Activated naive CD4-positive, alpha-beta T cell treated with anti-CD3 and anti-CD28 coated beads for 36 hours (primary cell): Measurements from ENCODE around the gene SSC4D. TPM values are rescaled to one million over a fixed set of nuclear protein-coding genes. Genes with fewer than 3 reads are reported as not detected.
"Not testable (repeated sequence)": the region's sequence is repeated elsewhere in the genome, so short reads cannot be mapped to it uniquely, and the experiment has no call there.

Source experiments
- CTCF ChIA-PET: fragments of 350-600 bp; sonication (Branson Sonifier 250); formaldehyde crosslinking; loops from one replicate; lab custom pipeline; 2021; ENCODE audit warnings: antibody characterized with exemption; lab: Charles Lee
- DNase-seq: peaks from one replicate; pipeline ENCODE4 v3.0.0-alpha.2; 2020
- H3K27ac Mint-ChIP-seq: one replicate; pipeline ENCODE4 v1.8.0; 2021; ENCODE audit warnings: mild to moderate bottlenecking, mixed read lengths
- H3K27me3 Mint-ChIP-seq: one replicate; pipeline ENCODE4 v1.8.0; 2021; ENCODE audit warnings: low read depth, mixed read lengths
- H3K36me3 Mint-ChIP-seq: one replicate; pipeline ENCODE4 v1.8.0; 2021; ENCODE audit warnings: low read depth, mixed read lengths
- H3K4me1 Mint-ChIP-seq: one replicate; pipeline ENCODE4 v1.8.0; 2021; ENCODE audit warnings: low read depth, mixed read lengths
- H3K4me3 Mint-ChIP-seq: one replicate; pipeline ENCODE4 v1.8.0; 2021; ENCODE audit warnings: mild to moderate bottlenecking, moderate library complexity, mixed read lengths
- H3K9me3 Mint-ChIP-seq: one replicate; pipeline ENCODE4 v1.8.0; 2021; ENCODE audit warnings: mixed read lengths
- intact Hi-C: fragments of 100-400 bp; cut with micrococcal nuclease; formaldehyde crosslinking; loops from one replicate; pipeline ENCODE4 v1.15.1; 2023
- total RNA-seq, 2 experiments: library from RNA; stranded (reverse); gene quantifications; one replicate each; pipeline ENCODE4 v1.2.3, GENCODE V29; 2021

The SSC4D gene
- total RNA-seq, 2 experiments from 2014 or later: 0.57 to 0.62 TPM

DNA sequence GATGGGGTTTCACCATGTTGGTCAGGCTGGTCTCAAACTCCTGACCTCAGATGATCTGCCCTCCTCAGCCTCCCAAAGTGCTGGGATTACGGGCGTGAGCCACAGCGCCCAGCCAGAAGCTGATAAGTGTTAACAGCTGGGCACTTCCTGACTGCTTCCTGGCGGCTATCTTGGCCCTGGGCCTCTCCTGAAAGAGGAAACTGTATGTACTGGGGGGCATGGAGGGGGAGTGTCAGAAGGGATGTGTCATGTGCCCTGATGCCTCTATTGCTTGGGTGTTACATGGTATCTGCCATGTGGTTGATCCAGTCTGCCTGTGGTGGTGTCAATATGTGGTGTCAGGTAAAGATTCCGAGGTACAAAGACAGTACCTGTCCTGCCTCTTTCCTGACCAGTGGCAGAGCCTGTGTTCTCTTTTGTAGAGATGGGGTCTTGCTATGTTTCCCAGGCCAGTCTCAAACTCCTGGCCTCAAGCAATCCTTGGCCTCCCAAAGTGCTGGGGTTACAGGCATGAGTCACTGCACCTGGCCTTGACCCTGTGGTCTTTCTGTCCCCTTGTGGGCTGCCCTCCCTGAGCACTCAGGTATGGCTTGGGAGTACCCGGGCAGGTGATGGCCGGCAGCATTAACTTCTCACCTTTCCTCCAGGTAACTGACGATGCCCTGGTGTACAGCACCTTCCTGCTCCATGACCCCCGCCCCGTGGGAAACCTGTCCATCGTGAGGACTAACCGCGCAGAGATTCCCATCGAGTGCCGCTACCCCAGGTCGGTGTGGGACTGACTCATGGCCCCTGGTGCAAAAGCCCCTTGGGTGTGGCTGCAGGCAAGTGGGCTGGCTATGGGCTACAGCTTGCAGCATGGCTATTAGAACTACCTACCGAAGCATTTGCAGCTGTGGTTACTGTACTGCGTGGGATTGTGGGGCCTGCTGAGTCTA lies 19.6 kb upstream of the SSC4D start:
- no peak for DNase-seq
- CTCF ChIA-PET: interaction anchor here (1.2 kb wide), 1 partner anchor 13 kb away, joined by 4 read pairs; no protein-coding TSS in a partner anchor
- H3K4me3 Mint-ChIP-seq: no peak overlapping the region
- intact Hi-C loops: no loop called here
- no peak overlapping the region for H3K27ac Mint-ChIP-seq
- no peaks in the 10 kb centered on the region for H3K27me3 Mint-ChIP-seq
- H3K36me3 Mint-ChIP-seq: no peaks in the 10 kb centered on the region
- H3K4me1 Mint-ChIP-seq: peaks cover 5% of the 10 kb centered on the region
- no peaks in the 10 kb centered on the region for H3K9me3 Mint-ChIP-seq

GRCh38 chr7:76428149-76428823 lies 18.8 kb upstream of the SSC4D start:
- CTCF ChIA-PET: interaction anchor here (0.6 to 1.2 kb wide), 4 partner anchors 10 to 24 kb away, joined by 3 to 4 read pairs (median 3); no protein-coding TSS in a partner anchor
- Mint-ChIP-seq H3K27ac (no peak overlapping the region), H3K27me3 (no peaks in the 10 kb centered on the region), H3K9me3 (no peaks in the 10 kb centered on the region), H3K36me3 (no peaks in the 10 kb centered on the region), H3K4me3 (no peak overlapping the region), H3K4me1 (peaks cover 5% of the 10 kb centered on the region)
- intact Hi-C loops: no loop called here
- no peak for DNase-seq

GRCh38 chr7:76427635-76428034 lies 18.1 kb upstream of the SSC4D start:
- peaks cover 5% of the 10 kb centered on the region for H3K4me1 Mint-ChIP-seq
- DNase-seq: no peak
- no peak overlapping the region for H3K4me3 Mint-ChIP-seq
- no peak overlapping the region for H3K27ac Mint-ChIP-seq
- H3K27me3 Mint-ChIP-seq: no peaks in the 10 kb centered on the region
- intact Hi-C loops: no loop called here
- H3K9me3 Mint-ChIP-seq: no peaks in the 10 kb centered on the region
- CTCF ChIA-PET: interaction anchor here (0.5 to 1.1 kb wide), 4 partner anchors 9 to 107 kb away, joined by 3 read pairs; no protein-coding TSS in a partner anchor
- H3K36me3 Mint-ChIP-seq: no peaks in the 10 kb centered on the region

DNA sequence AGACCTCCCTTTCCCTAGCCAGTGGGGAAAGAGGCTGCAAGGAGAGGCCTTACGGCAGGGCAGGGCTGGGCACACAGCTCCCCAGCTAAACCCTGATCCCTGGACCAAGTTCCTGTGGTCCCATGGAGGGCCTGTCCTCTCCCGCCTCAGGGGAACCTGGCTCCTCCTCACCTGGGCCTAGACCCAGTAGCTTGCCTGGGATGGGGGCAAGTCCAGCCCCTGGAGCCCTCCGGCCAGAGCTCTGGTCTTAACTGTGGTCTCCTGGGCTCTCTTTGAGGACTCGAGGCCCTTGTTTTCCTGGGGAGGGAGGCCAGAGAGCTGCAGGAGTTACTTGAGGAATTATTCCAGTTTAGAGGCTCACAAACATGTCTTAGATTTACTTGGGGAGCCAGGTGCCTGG lies 16.7 kb upstream of the SSC4D start:
- CTCF ChIA-PET: no interaction called here
- Mint-ChIP-seq H3K4me3 (no peak overlapping the region), H3K36me3 (no peaks in the 10 kb centered on the region), H3K27me3 (no peaks in the 10 kb centered on the region), H3K9me3 (no peaks in the 10 kb centered on the region), H3K4me1 (peaks cover 5% of the 10 kb centered on the region), H3K27ac (no peak overlapping the region)
- no peak for DNase-seq
- intact Hi-C loops: no loop called here

- H3K4me3 Mint-ChIP-seq, CTCF ChIA-PET, H3K27me3 Mint-ChIP-seq, H3K36me3 Mint-ChIP-seq, H3K4me1 Mint-ChIP-seq, H3K9me3 Mint-ChIP-seq, DNase-seq, H3K27ac Mint-ChIP-seq, intact Hi-C loops: not testable (repeated sequence)
Observed at GRCh38 chr7:76425558-76425957, 16.1 kb upstream of the SSC4D start.

- H3K9me3 Mint-ChIP-seq: no peaks in the 10 kb centered on the region
- H3K27ac Mint-ChIP-seq: no peak overlapping the region
- H3K4me1 Mint-ChIP-seq: peaks cover 5% of the 10 kb centered on the region
- CTCF ChIA-PET: no interaction called here
- no peak overlapping the region for H3K4me3 Mint-ChIP-seq
- no peaks in the 10 kb centered on the region for H3K36me3 Mint-ChIP-seq
- intact Hi-C loops: no loop called here
- no peak for DNase-seq
- H3K27me3 Mint-ChIP-seq: no peaks in the 10 kb centered on the region
Observed at GRCh38 chr7:76425156-76425555, 15.7 kb upstream of the SSC4D start.

- no peak for DNase-seq
- intact Hi-C loops: no loop called here
- CTCF ChIA-PET: no interaction called here
- H3K36me3 Mint-ChIP-seq: no peaks in the 10 kb centered on the region
- H3K27ac Mint-ChIP-seq: no peak within 1 kb of the TSS
- H3K4me1 Mint-ChIP-seq: peaks cover 5% of the 10 kb centered on the region
- H3K9me3 Mint-ChIP-seq: no peaks in the 10 kb centered on the region
- no peak within 1 kb of the TSS for H3K4me3 Mint-ChIP-seq
- no peaks in the 10 kb centered on the region for H3K27me3 Mint-ChIP-seq
Observed at GRCh38 chr7:76424413-76425111, 15.1 kb upstream of the SSC4D start, which contains the start of gene ZP3. TSS of gene ZP3 (plus strand) at chr7:76424950. CDS start at chr7:76424965, 15 bp downstream.

- intact Hi-C loops: no loop called here
- Mint-ChIP-seq H3K36me3 (no peaks in the 10 kb centered on the region), H3K27me3 (no peaks in the 10 kb centered on the region), H3K9me3 (no peaks in the 10 kb centered on the region), H3K27ac (no peak overlapping the region), H3K4me3 (no peak overlapping the region), H3K4me1 (peaks cover 5% of the 10 kb centered on the region)
- CTCF ChIA-PET: interaction anchor here (0.6 kb wide), 1 partner anchor 36 kb away, joined by 3 read pairs; no protein-coding TSS in a partner anchor
- DNase-seq: no peak
Observed at GRCh38 chr7:76423666-76424412, 14.3 kb upstream of the SSC4D start.

GRCh38 chr7:76421097-76421496 lies 11.6 kb upstream of the SSC4D start:
- intact Hi-C loops, CTCF ChIA-PET, H3K27me3 Mint-ChIP-seq, H3K4me1 Mint-ChIP-seq, H3K27ac Mint-ChIP-seq, H3K9me3 Mint-ChIP-seq, H3K36me3 Mint-ChIP-seq, DNase-seq, H3K4me3 Mint-ChIP-seq: not testable (repeated sequence)

GRCh38 chr7:76417654-76418310 lies 8.3 kb upstream of the SSC4D start:
- CTCF ChIA-PET: interaction anchor here (1.2 to 1.3 kb wide), 2 partner anchors 10 to 13 kb away, joined by 3 read pairs; no protein-coding TSS in a partner anchor
- H3K27me3 Mint-ChIP-seq, H3K4me1 Mint-ChIP-seq, intact Hi-C loops, H3K36me3 Mint-ChIP-seq, H3K9me3 Mint-ChIP-seq, DNase-seq, H3K4me3 Mint-ChIP-seq, H3K27ac Mint-ChIP-seq: not testable (repeated sequence)

- Mint-ChIP-seq H3K9me3 (no peaks in the 10 kb centered on the region), H3K4me1 (no peaks in the 10 kb centered on the region), H3K27me3 (no peaks in the 10 kb centered on the region), H3K4me3 (no peak overlapping the region), H3K27ac (no peak overlapping the region), H3K36me3 (no peaks in the 10 kb centered on the region)
- no peak for DNase-seq
- intact Hi-C loops: no loop called here
- CTCF ChIA-PET: no interaction called here
Observed at GRCh38 chr7:76412249-76412648, 2.8 kb upstream of the SSC4D start.
